GM18858 (cell line): Measurements from ENCODE around the gene INSR.

ENCODE experiments used
- ATAC-seq: cut with Tn5 transposase; IDR thresholded peaks from one replicate; pipeline ENCODE4 v1.9.1; 2021; ENCODE audit not compliant: unreplicated experiment

The INSR gene

DNA sequence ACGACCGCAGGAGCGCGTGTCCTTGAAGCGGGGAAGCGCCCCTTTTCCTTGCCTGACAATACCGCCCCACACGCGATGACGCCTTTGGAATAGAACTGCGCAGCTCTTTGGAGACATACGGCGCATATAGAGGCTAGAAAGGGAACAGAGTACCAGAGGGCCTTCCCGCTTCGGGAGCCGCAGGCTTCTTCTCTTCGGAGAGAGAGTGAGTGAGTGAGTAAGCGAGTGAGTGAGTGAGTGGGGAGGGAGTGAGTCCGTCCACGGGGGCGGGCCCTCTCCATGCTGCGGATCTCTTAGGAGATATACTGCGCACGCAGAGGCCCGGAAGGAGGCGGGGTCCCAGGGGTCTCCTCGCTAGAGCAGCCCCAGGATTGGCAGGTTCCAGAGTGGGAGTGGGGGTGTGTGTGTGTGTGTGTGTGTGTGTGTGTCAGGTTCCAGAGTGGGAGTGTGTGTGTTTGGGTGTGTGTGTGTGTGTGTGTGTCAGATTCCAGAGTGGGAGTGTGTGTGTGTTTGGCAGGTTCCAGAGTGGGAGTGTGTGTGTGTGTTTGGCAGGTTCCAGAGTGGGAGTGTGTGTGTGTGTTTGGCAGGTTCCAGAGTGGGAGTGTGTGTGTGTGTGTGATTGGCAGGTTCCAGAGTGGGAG is 97.0 kb downstream of the INSR start:
- no peak for ATAC-seq

DNA sequence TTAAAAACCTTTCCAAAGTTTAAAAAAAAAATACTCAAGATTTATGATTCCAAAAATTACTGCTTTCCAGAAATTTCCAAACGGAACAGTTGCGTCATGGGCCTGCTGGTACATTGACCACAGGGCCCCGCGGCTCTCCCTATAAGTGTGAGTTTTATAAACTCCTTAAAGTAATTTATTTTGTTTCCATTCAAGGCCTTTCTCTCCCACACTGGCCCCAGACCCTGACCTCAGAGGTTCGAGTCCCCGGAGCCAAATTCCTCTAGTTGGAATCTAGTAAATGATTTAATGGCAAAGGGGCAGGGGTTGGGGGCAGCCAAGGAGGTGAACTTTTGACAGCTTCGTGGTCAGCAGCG is 97.5 kb downstream of the INSR start:
- ATAC-seq: no peak

DNA sequence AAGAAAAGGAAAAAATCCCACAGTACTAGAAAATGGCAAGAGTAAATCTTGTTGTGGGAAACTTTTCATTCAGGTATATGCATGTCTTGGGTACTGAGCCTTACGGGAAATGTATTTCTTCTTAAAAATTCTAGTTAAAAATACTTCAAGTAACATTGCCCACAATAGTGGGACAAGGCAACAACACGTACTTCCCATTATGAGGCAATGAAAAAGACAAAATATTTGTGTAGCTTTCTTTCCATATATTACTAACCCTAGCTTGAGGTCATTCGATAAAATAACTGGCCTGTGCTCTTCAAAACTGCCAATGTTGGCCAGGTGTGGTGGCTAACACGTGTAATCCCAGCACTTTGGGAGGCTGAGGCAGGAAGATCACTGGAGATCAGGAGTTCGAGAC is 99.2 kb downstream of the INSR start:
- ATAC-seq: no peak

DNA sequence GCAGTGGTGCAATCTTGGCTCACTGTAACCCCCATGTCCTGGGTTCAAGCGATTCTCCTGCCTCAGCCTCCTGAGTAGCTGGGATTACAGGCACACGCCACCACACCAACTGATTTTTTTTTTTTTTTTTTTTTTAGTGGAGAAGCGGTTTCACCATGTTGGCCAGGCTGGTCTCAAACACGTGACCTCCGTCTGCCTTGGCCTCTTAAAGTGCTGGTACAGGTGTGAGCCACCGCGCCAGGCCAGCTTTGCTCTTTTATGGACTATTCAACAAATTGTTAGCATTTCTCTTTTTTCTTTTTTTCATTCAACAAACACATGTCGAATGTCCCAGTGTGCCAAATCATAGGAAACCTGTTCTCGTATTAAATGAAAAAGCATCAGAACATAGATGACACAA is 99.6 kb downstream of the INSR start:
- ATAC-seq: no peak

DNA sequence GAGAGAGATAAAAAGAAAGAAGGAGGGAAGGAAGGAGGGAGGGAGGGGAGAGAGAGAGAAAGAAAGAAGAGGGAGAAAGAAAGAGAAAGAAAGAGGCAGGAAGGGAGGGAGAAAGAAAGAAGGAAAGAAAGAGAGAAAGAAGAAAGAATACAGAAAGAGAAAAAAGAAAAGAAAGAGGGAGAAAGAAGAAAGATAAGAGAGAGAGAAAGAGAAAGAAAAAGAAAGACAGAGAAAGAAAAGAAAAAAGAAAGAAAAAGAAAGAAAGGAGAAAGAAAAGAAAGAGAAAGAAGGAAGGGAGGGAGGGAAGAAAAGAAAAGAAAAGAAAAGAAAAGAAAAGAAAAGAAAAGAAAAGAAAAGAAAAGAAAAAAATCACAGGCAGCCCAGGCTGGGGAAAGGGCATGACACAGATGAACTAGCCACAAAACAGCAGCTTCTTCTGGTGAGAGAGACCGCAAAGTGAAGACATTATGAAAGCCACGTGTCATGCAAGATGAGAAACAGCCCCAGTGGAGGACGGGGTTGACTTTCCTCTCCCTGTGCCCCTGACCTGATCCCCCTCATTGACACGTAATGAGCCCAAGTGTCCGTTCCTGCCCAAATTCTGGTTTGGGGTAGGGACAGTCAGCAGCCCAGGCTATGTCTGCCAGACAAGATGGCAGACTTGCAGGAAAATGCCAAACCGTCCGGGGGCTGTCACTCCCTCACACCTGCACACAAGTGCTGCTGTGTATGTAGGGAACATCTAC is 102.1 kb downstream of the INSR start:
- ATAC-seq: no peak

DNA sequence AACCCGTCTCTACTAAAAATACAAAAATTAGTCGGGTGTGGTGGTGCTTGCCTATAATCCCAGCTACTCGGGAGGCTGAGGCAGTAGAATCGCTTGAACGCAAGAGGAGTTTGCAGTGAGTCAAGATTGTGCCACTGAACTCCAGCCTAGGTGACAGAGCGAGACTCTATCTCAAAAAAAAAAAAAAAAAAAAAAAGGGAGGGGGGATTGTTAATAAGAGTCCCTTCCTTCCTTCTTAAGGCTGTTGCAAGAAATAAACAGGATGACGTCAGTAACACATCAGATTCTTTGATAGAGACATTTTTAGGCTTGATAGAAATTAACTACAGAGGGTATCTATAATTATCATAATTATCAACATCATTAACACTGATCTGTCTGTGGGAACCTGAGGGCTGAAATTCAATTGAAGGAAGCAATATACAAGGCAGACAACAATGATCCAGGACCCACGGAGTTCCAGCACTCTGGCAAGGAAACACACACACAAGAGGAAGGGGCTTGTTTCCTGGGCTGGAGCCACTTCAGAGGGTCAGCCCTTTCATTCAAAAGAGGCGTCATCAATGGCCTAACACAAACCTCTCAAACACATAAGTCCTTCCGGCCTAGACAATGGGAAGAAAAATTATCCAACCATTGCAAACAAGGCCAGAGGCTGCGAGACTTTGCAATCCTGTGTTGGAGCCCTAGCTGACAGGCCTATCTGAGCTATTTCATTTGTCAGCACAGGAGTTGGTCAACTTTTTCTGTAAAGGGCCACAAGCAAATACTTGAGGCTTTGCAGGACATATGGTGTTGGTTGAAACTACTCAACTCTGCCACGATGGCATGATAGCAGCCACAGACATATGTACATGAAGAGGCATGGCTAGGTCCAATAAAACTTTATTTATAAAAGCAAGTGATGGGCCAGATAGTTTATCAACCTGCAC is 105.2 kb downstream of the INSR start:
- ATAC-seq: no peak

DNA sequence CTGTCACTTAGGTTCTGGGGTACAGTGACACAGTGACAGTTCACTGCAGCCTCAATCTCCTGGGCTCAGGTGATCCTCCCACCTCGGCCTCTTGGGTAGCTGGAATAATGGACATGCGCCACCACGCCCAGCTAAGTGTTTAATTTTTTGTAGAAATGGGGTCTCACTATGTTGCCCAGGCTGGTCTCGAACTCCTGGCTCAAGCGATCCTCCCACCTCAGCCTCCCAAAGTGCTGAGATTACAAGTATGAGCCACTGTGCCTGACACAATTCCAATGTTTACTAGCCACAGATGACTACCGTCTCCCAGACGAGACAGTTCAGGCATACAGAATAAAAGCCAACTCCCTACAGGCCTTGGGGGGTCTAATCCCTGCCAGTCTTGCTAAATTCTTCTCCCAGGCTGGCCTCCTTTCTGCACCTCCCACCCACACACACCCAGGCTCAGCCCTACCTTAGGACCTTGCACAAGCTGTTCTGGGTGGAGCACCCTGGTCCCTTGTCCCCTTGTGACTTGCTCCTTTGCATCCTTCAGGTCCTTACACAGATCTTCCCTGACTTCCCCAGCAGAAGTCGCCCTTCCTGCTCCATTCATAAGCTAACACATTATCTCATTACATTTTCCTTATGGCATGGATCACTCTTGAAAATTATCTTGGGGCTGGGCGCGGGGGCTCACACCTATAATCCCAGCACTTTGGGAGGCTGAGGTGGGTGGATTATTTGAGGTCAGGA is 106.4 kb downstream of the INSR start:
- ATAC-seq: no peak

DNA sequence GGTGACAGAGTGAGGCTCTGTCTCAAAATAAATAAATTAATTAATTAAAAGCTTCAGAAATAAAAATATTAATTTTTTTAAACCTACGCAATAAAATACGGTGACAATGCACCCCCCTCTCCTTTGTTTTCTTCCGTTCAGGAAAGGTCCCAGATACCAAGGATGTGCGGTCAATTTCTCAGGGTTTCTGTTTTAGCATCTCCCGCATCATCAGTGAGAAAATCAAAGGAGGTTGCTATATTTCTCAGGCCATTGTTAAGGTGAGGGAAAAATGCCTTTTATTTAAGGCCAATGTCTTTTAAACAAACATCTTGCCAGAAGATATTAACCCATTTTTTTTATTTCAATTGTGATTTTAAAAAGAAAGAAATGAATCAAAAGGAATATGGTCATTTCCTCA is 111.7 kb downstream of the INSR start:
- ATAC-seq: no peak

DNA sequence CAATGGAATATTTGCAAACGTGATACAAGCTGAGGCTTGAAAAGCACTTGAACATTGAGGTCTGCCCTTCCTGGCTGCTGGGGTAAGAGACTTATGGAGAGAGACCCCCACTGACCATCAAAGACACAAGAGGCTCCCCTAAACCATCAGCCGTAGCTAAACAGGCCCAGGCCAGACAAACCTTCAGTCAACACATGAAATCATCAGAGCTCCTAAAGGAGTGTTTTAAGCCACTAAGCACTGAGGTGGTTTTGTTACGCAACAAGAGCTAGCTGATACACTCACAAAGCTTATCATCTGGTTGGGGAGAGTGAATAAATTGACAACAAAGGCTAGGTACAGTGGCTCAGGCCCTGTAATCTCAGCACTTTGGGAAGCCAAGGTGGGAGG is 114.3 kb downstream of the INSR start:
- no peak for ATAC-seq

DNA sequence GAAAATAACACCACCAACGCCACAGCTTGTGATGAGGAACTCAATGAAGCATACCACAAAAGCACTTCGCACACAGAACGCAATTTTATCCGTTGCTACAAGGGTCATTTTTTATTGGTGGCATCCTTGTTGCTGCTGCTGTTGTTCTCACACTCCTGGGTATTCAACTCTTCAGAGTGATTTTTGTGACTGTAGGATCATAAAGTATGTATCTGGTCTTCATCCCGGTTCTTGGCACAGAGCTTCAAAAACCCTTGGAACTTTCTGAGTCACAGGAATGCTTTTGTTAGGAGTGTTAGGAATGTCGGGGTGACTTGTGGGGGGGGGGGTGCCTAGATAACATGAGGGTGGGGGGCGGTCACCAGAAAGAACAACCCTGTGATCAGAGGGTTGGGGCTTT is 116.3 kb downstream of the INSR start:
- ATAC-seq: no peak

DNA sequence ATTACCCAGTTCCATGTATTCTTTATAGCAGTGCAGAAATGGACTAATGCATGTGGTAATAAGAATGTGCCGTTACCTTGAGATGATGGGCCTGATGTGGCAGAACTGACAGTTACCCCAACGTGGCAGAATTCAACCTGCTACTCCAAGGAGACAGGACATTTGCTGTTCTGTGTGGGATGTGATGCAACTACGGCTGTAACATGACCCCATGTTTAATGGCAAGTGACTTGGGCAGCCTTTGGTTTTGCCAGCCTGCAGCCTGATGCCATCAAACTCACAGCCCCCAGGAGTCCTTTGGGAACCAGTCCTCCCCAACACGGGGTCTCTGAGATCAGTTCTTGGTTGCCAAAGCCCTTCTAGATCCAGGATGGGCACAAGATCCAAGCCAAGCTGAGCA is 117.4 kb downstream of the INSR start:
- no peak for ATAC-seq

DNA sequence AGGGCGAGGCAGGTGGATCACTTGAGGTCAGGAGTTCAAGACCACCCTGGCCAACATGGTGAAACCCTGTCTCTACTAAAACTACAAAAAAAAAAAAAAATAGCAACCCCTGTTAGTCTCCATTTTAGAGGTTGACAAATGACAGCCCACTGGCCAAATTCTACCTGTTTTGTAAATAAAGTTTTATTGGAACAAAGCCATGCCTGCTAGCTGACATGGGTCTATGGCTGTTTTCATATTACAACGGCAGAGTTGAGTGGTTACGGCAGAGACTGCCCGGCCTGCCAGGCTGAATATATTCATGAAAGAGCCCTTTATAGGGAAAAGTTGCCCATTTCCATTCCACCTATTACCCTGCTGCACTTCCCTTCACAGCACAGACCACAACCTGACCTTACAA is 121.4 kb downstream of the INSR start:
- ATAC-seq: no peak

DNA sequence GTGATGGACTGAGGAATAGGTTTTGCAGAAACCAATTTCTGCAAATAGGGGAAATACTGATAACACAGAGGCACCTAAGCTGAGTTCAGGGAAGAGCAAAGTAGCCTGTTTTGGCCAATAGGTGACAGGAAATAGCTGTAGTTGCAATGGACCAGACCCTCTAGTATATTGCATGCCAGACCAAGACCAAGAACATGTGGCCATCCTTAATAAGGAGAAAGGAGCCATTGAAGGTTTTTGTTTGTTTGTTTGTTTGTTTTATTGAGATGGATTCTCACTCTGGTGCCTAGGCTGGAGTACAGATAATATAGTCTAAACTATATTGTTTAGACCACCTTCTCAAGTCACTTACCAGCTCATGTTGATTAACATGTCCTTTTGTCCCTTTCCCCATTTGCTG is 123.2 kb downstream of the INSR start:
- no peak for ATAC-seq

DNA sequence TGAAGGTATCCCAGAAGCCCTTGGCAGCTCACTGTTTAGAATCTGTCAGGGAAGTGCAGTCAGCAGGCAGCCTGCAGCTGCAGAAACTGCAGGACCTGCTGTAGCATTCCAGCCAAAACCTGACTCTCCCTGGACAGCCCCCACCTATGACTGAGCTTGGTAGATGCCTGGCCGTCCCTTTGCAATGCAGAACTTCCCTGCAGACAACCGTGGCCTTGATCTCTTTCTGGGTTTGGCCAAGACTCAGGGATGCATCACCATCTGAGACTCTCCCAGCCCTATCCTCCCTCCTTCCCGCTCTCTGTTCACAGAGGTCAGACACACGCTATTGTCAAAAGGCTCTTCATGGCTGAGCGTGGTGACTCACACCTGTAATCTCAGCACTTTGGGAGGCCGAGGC is 125.3 kb downstream of the INSR start:
- no peak for ATAC-seq

DNA sequence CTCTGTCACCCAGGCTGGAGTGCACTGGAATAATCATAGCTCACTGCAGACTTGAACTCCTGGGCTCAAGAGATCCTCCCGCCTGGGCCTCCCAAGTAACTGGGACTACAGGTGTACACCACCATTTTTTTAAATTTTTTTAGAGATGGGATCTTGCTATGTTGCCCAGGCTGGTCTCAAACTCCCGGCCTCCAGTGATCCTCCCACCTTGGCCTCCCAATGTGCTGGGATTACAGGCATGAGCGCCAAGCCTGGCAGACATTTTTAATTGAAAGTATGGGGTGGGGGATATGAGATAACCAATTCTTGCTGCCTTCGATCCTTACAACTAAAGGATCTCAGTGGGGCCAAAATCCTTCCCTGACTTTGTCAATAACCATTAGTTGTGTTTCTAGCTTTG is 132.9 kb downstream of the INSR start:
- no peak for ATAC-seq

DNA sequence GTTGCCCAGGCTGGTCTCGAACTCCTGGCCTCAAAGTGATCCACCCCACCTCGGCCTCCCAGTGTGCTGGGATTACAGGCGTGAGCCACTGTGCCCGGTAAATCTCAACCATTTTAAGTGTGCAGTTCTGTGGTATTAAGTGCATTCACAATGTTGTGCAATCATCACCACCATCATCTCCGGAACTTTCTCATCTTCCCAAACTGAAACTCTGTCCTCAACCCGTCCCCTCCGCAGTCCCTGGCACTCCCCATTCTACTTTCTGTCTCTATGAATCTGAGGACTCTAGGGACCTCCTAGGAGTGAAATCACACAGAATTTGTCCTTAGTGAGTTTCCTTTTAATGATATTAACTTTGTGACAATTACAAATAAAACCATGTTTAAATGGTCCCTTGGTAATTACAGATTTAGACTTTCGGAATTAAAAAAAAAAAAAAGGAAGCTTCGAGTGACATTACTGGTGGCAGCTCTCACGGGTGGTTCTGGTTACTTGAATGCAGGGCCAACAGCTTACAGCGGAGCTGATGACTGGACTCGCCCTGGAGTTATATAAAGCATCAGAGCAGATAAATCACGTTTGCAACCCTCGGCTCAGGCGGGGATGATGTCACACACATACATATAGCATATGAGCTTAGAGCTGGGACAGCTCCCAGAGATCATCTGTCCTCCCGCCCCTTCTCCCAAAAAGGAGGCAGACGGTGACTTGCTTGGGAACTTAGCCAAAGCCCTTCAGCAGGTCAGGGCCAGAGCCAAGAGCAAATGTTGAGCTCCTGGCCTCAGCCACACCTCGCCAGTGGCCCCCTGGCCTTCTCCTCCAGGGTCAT is 134.9 kb downstream of the INSR start:
- ATAC-seq: no peak

DNA sequence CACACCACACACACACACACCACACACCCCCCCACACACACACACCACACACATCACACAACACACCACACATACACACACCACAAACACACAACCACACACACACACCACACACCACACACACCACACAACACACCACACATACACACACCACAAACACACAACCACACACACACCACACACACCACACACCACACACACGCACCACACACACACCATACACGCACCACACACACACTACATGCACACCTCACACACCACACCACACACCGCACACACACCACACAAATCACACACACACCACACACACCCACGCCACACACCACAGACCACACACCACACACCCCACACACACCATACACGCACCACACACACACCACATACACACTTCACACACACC is 141.2 kb downstream of the INSR start:
- no peak for ATAC-seq

DNA sequence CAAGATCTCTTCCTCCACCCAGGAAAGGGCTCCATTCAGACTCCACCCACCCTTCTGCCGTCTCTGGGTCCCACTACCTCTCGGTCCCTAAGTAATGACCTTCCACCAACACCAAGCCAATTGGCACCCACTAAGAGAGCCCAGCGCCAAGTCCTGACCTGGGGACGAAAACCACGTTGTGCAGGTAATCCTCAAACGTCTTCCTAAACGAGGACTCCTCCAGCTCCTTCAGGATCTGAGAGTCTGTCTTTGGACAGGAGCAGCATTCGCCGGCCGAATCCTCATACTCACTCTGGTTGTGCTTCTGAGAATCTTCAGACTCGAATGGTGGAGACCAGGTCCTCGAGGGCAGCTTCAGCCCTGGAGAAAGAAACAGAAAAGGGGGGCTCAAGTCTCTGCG is 141.6 kb downstream of the INSR start:
- no peak for ATAC-seq

DNA sequence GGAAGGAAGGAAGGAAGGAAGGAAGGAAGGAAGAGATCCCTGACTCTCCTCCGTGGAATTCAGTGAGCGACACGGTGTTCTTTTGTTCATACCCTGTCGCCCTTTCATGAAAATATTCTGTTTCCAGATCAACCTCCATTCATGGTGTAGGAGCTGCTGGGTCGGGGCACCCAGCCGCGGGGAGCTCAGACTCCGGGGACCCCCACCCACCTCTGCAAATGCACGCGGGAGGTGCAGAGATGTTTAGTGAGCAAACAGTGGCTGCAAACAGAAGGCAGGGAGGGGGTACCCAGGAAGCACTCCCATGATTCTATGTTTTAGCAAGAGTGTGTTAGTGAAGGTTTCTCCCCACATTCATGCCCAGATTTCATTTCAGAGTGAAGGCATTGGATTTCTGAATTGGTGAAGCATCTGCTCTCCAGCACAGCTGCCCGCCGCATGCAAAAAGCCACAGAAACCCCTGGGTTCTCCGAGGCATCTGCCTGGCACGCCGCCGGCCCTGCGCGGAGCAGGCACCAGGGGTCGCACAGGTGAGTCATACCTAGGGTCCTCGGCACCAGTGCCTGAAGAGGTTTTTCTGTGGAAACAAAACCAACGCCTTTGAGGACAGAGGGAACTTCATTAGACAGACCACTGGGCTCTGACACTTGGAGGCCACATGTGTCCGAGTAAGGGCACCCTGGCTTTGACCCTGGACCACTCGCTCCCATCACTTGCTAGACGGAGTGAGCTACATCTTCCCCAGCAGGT is 144.1 kb downstream of the INSR start:
- no peak for ATAC-seq
